Smooth muscle cell (in vitro differentiated cells): ENCODE results near the gene LIN37. TPM values are rescaled to one million over a fixed set of nuclear protein-coding genes. Genes with fewer than 3 reads are reported as not detected.
"Not testable (repeated sequence)": the region's sequence is repeated elsewhere in the genome, so short reads cannot be mapped to it uniquely, and the experiment has no call there.

Experiments used
- DNase-seq: peaks from one replicate; lab custom pipeline; 2025; ENCODE audit not compliant: unreplicated experiment; lab: John Stamatoyannopoulos, UW
- H2AFZ ChIP-seq: fragments of 200-600 bp; sonication (generic); 2 replicates; pipeline ENCODE4 v1.6.0; 2016; ENCODE audit warnings: antibody characterized with exemption, low read depth, mild to moderate bottlenecking
- H3F3A ChIP-seq: fragments of 200-600 bp; sonication (generic); 2 replicates; pipeline ENCODE4 v1.6.0; 2017; ENCODE audit warnings: antibody characterized with exemption, low read depth
- H3K27ac ChIP-seq: fragments of 200-600 bp; sonication (generic); 2 replicates; pipeline ENCODE4 v1.5.1; 2016; ENCODE audit warnings: low read depth, mild to moderate bottlenecking
- H3K27me3 ChIP-seq: fragments of 200-600 bp; sonication (generic); 2 replicates; pipeline ENCODE4 v1.6.1; 2016; ENCODE audit warnings: low read depth, mild to moderate bottlenecking
- H3K36me3 ChIP-seq: fragments of 200-600 bp; sonication (generic); 2 replicates; pipeline ENCODE4 v1.5.1; 2016; ENCODE audit warnings: low read depth
- H3K4me1 ChIP-seq: fragments of 200-600 bp; sonication (generic); 2 replicates; pipeline ENCODE4 v1.5.1; 2016; ENCODE audit warnings: low read depth
- H3K4me2 ChIP-seq: fragments of 200-600 bp; sonication (generic); 2 replicates; pipeline ENCODE4 v1.6.0; 2016; ENCODE audit warnings: mild to moderate bottlenecking
- H3K4me3 ChIP-seq: fragments of 200-600 bp; sonication (generic); 2 replicates; pipeline ENCODE4 v1.5.1; 2016; ENCODE audit warnings: mild to moderate bottlenecking
- H3K79me2 ChIP-seq: fragments of 200-600 bp; sonication (generic); 2 replicates; pipeline ENCODE4 v1.6.0; 2016; ENCODE audit warnings: low read depth, mild to moderate bottlenecking
- H3K9ac ChIP-seq: fragments of 200-600 bp; sonication (generic); 2 replicates; pipeline ENCODE4 v1.6.0; 2016; ENCODE audit warnings: low read depth
- H3K9me3 ChIP-seq: fragments of 200-600 bp; sonication (generic); replicated peaks from 2 replicates; pipeline ENCODE4 v1.5.1; 2016; ENCODE audit warnings: low read depth
- H4K20me1 ChIP-seq: fragments of 200-600 bp; sonication (generic); 2 replicates; pipeline ENCODE4 v1.6.0; 2016; ENCODE audit warnings: low read depth
- CTCF ChIP-seq: fragments of 200-600 bp; sonication (generic); IDR thresholded peaks from 2 replicates; pipeline ENCODE4 v1.5.1; 2017; ENCODE audit warnings: borderline replicate concordance, mild to moderate bottlenecking, antibody characterized with exemption; ENCODE audit not compliant: insufficient read depth, poor library complexity, severe bottlenecking
- WGBS: methylation state at CpG from one replicate; pipeline ENCODE4 v1.1.7; 2016; ENCODE audit warnings: low lambda C conversion rate; 5-methylcytosine and 5-hydroxymethylcytosine counted together
- polyA plus RNA-seq: library from polyadenylated mRNA; unstranded; fragments of >200 nt; fragmentation: Nextera tagmentation; extraction: Ambion mirVana; gene quantifications from 2 replicates; pipeline ENCODE4 v1.2.1, GENCODE V29; 2016
- total RNA-seq: library from RNA; depleted of rRNA; stranded (reverse); fragments of >200 nt; gene quantifications from 2 replicates; pipeline ENCODE4 v1.2.3, GENCODE V29; 2014

The LIN37 gene
- total and polyA plus RNA-seq, 2 experiments from 2014 or later, result 16.4 to 17.8 TPM

- 80% methylated on average over 26 of the region's 34 CpGs for WGBS
- no peak for TF ChIP-seq CTCF
- Histone ChIP-seq H3K9ac (no peak overlapping the region), H3K9me3 (no peaks in the 10 kb centered on the region), H3K4me3 (no peak overlapping the region), H3K4me1 (no peaks in the 10 kb centered on the region), H3F3A (no peaks in the 10 kb centered on the region), H3K27me3 (no peaks in the 10 kb centered on the region), H2AFZ (no peak overlapping the region), H3K27ac (no peak overlapping the region), H3K36me3 (no peaks in the 10 kb centered on the region), H3K4me2 (no peak overlapping the region), H4K20me1 (no peaks in the 10 kb centered on the region), H3K79me2 (no peaks in the 10 kb centered on the region)
- DNase-seq, result no peak
Measured at GRCh38 chr19:35767288-35768081, 19.1 kb downstream of the LIN37 start.

- no peaks in the 10 kb centered on the region for H3K4me1 ChIP-seq
- H3K9me3 ChIP-seq, result no peaks in the 10 kb centered on the region
- H3K36me3 ChIP-seq, result no peaks in the 10 kb centered on the region
- H4K20me1 ChIP-seq, result no peaks in the 10 kb centered on the region
- H3K4me3 ChIP-seq, result no peak overlapping the region
- no peak overlapping the region for H2AFZ ChIP-seq
- no peak for DNase-seq
- H3K9ac ChIP-seq, result no peak overlapping the region
- no peak overlapping the region for H3K4me2 ChIP-seq
- TF ChIP-seq CTCF, result no peak
- no peaks in the 10 kb centered on the region for H3K27me3 ChIP-seq
- H3F3A ChIP-seq, result no peaks in the 10 kb centered on the region
- no peak overlapping the region for H3K27ac ChIP-seq
- 83% methylated on average over 14 of the region's 15 CpGs for WGBS
- no peaks in the 10 kb centered on the region for H3K79me2 ChIP-seq
Measured at GRCh38 chr19:35768082-35768421, 19.7 kb downstream of the LIN37 start.

- H3K79me2 ChIP-seq, H3K4me1 ChIP-seq, DNase-seq, H3K36me3 ChIP-seq, H3K4me3 ChIP-seq, H3K4me2 ChIP-seq, H2AFZ ChIP-seq, H3F3A ChIP-seq, H3K9ac ChIP-seq, H3K9me3 ChIP-seq, H3K27ac ChIP-seq, H4K20me1 ChIP-seq, H3K27me3 ChIP-seq: not testable (repeated sequence)
- WGBS, result 89% methylated on average over 5 of the region's 5 CpGs
Measured at GRCh38 chr19:35772362-35772761, 24.0 kb downstream of the LIN37 start.

GRCh38 chr19:35773020-35773806 lies 24.8 kb downstream of the LIN37 start:
- WGBS, result 69% methylated on average over 9 of the region's 9 CpGs
- no peaks in the 10 kb centered on the region for H3F3A ChIP-seq
- no peak for DNase-seq
- no peak overlapping the region for H3K4me3 ChIP-seq
- H3K9me3 ChIP-seq, result no peaks in the 10 kb centered on the region
- no peak overlapping the region for H2AFZ ChIP-seq
- no peaks in the 10 kb centered on the region for H3K36me3 ChIP-seq
- no peaks in the 10 kb centered on the region for H3K27me3 ChIP-seq
- H3K79me2 ChIP-seq, result no peaks in the 10 kb centered on the region
- no peak for TF ChIP-seq CTCF
- H3K27ac ChIP-seq, result no peak overlapping the region
- H4K20me1 ChIP-seq, result no peaks in the 10 kb centered on the region
- H3K9ac ChIP-seq, result no peak overlapping the region
- no peak overlapping the region for H3K4me2 ChIP-seq
- peaks cover 6% of the 10 kb centered on the region for H3K4me1 ChIP-seq
